OCI-LY1 (cell line): ENCODE results near the gene LPCAT4.
A peak's percentile ranks its signal among the peaks of the same experiment; 100 is the strongest.

ENCODE experiments used
- H2AFZ ChIP-seq: fragments of 200-600 bp; sonication (generic), shearing (Covaris generic); 2 replicates; pipeline ENCODE4 v1.6.0; 2014; ENCODE audit warnings: antibody characterized with exemption, mild to moderate bottlenecking, low read length
- H3F3A ChIP-seq: fragments of 200-600 bp; sonication (generic), shearing (Covaris generic); 2 replicates; pipeline ENCODE4 v1.6.0; 2014; ENCODE audit warnings: mild to moderate bottlenecking, antibody characterized with exemption, low read length, moderate library complexity; ENCODE audit not compliant: insufficient read depth
- H3K27ac ChIP-seq: fragments of 200-600 bp; sonication (generic); 2 replicates; pipeline ENCODE4 v1.5.1; 2014; ENCODE audit warnings: low read length, mixed run types, mild to moderate bottlenecking, low read depth; ENCODE audit not compliant: poor library complexity, severe bottlenecking
- H3K27me3 ChIP-seq: fragments of 200-600 bp; sonication (generic); 2 replicates; pipeline ENCODE4 v1.6.0; 2014; ENCODE audit warnings: antibody characterized with exemption, mild to moderate bottlenecking, low read length, moderate library complexity; ENCODE audit not compliant: insufficient read depth
- H3K36me3 ChIP-seq: fragments of 200-600 bp; sonication (generic); 2 replicates; pipeline ENCODE4 v1.6.1; 2014; ENCODE audit warnings: mild to moderate bottlenecking, antibody characterized with exemption, low read length, moderate library complexity, mixed read lengths; ENCODE audit not compliant: insufficient read depth
- H3K4me1 ChIP-seq: fragments of 200-600 bp; sonication (generic); 2 replicates; pipeline ENCODE4 v1.5.1; 2014; ENCODE audit warnings: mild to moderate bottlenecking, low read length, moderate library complexity; ENCODE audit not compliant: insufficient read depth, severe bottlenecking
- H3K4me2 ChIP-seq: fragments of 200-600 bp; sonication (generic), shearing (Covaris generic); 2 replicates; pipeline ENCODE4 v1.6.1; 2014; ENCODE audit warnings: low read length
- H3K4me3 ChIP-seq: fragments of 200-600 bp; sonication (generic); 2 replicates; pipeline ENCODE4 v1.5.1; 2014; ENCODE audit warnings: low read length, low read depth, mild to moderate bottlenecking, mixed read lengths; ENCODE audit not compliant: poor library complexity, severe bottlenecking
- H3K79me2 ChIP-seq: fragments of 200-600 bp; shearing (Covaris generic); 2 replicates; pipeline ENCODE4 v1.6.1; 2016; ENCODE audit warnings: mixed run types, low read length, mixed read lengths; ENCODE audit not compliant: insufficient read depth
- H3K9ac ChIP-seq: fragments of 200-600 bp; sonication (generic), shearing (Covaris generic); 2 replicates; pipeline ENCODE4 v1.6.1; 2014; ENCODE audit warnings: mild to moderate bottlenecking, low read length, mixed read lengths
- H3K9me2 ChIP-seq: fragments of 200-600 bp; sonication (generic), shearing (Covaris generic); 2 replicates; pipeline ENCODE4 v1.6.1; 2014; ENCODE audit warnings: low read depth, mild to moderate bottlenecking, low read length, mixed read lengths
- H3K9me3 ChIP-seq: fragments of 200-600 bp; shearing (Covaris generic); 2 replicates; pipeline ENCODE4 v1.6.1; 2014; ENCODE audit warnings: low read length, mixed read lengths
- H4K20me1 ChIP-seq: fragments of 200-600 bp; sonication (generic), shearing (Covaris generic); 2 replicates; pipeline ENCODE4 v1.6.0; 2016; ENCODE audit warnings: mild to moderate bottlenecking, low read length; ENCODE audit not compliant: insufficient read depth
- EZH2 ChIP-seq: fragments of 200-600 bp; sonication (generic), shearing (Covaris generic); IDR thresholded peaks from 2 replicates; pipeline ENCODE4 v1.8.0; 2017; ENCODE audit warnings: borderline replicate concordance, mixed run types, mild to moderate bottlenecking, antibody characterized with exemption, low read length, moderate library complexity, mixed read lengths
- TF ChIP-seq, protein P1 (sequence below): fragments of 200-600 bp; sonication (generic), shearing (Covaris generic); IDR thresholded peaks from 2 replicates; pipeline ENCODE4 v1.5.1; 2017; ENCODE audit warnings: mild to moderate bottlenecking, antibody characterized with exemption, low read length, moderate library complexity, mixed read lengths

The LPCAT4 gene

GRCh38 chr15:34341381-34342212 is 25.4 kb downstream of the LPCAT4 start:
- H3K4me3 ChIP-seq = peak overlapping the region; percentile 79
- no peak overlapping the region for H3K9ac ChIP-seq
- H3K9me3 ChIP-seq = no peaks in the 10 kb centered on the region
- no peak overlapping the region for H3K27ac ChIP-seq
- peaks cover 22% of the 10 kb centered on the region for H3K4me1 ChIP-seq
- no peaks in the 10 kb centered on the region; the same call in 1 of the 2 replicates for H3K27me3 ChIP-seq
- H2AFZ ChIP-seq = no peak overlapping the region
- peaks cover 21% of the 10 kb centered on the region for H3K36me3 ChIP-seq
- peaks cover 7% of the 10 kb centered on the region for H3K79me2 ChIP-seq
- 0 out of 2 replicates have a peak, but pooled peaks cover 3% of the 10 kb centered on the region for H3F3A ChIP-seq
- TF ChIP-seq, protein P1, sequence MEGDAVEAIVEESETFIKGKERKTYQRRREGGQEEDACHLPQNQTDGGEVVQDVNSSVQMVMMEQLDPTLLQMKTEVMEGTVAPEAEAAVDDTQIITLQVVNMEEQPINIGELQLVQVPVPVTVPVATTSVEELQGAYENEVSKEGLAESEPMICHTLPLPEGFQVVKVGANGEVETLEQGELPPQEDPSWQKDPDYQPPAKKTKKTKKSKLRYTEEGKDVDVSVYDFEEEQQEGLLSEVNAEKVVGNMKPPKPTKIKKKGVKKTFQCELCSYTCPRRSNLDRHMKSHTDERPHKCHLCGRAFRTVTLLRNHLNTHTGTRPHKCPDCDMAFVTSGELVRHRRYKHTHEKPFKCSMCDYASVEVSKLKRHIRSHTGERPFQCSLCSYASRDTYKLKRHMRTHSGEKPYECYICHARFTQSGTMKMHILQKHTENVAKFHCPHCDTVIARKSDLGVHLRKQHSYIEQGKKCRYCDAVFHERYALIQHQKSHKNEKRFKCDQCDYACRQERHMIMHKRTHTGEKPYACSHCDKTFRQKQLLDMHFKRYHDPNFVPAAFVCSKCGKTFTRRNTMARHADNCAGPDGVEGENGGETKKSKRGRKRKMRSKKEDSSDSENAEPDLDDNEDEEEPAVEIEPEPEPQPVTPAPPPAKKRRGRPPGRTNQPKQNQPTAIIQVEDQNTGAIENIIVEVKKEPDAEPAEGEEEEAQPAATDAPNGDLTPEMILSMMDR = no peak
- no peak for TF ChIP-seq EZH2
- no peaks in the 10 kb centered on the region for H4K20me1 ChIP-seq
- H3K9me2 ChIP-seq = no peaks in the 10 kb centered on the region
- H3K4me2 ChIP-seq = peak overlapping the region; percentile 36

- peaks cover 38% of the 10 kb centered on the region for H3K4me1 ChIP-seq
- no peaks in the 10 kb centered on the region for H3K27me3 ChIP-seq
- H3K27ac ChIP-seq = no peak overlapping the region
- no peaks in the 10 kb centered on the region for H3K9me3 ChIP-seq
- TF ChIP-seq, protein P1 = no peak
- no peak for TF ChIP-seq EZH2
- no peak overlapping the region for H2AFZ ChIP-seq
- no peak overlapping the region for H3K4me3 ChIP-seq
- H4K20me1 ChIP-seq = no peaks in the 10 kb centered on the region
- H3F3A ChIP-seq = 0 out of 2 replicates have a peak, but pooled peaks cover 3% of the 10 kb centered on the region
- H3K79me2 ChIP-seq = peaks cover 7% of the 10 kb centered on the region
- H3K9ac ChIP-seq = no peak overlapping the region
- H3K36me3 ChIP-seq = peaks cover 21% of the 10 kb centered on the region
- no peaks in the 10 kb centered on the region for H3K9me2 ChIP-seq
- no peak overlapping the region for H3K4me2 ChIP-seq
Observed at GRCh38 chr15:34339946-34340345, 27.1 kb downstream of the LPCAT4 start.

GRCh38 chr15:34338347-34338746 is 28.6 kb downstream of the LPCAT4 start:
- peak overlapping the region; percentile 61; the same call in 1 of the 2 replicates for H3K9ac ChIP-seq
- H3K27ac ChIP-seq = no peak overlapping the region
- H3K4me2 ChIP-seq = peak overlapping the region; percentile 94
- H3K79me2 ChIP-seq = peaks cover 7% of the 10 kb centered on the region
- no peaks in the 10 kb centered on the region for H3K27me3 ChIP-seq
- H2AFZ ChIP-seq = no peak overlapping the region
- H3K9me3 ChIP-seq = no peaks in the 10 kb centered on the region
- H3K4me3 ChIP-seq = peak overlapping the region; percentile 83
- H3K9me2 ChIP-seq = no peaks in the 10 kb centered on the region
- no peaks in the 10 kb centered on the region for H4K20me1 ChIP-seq
- peaks cover 40% of the 10 kb centered on the region for H3K4me1 ChIP-seq
- 0 out of 2 replicates have a peak, but pooled peaks cover 3% of the 10 kb centered on the region for H3F3A ChIP-seq
- peaks cover 21% of the 10 kb centered on the region for H3K36me3 ChIP-seq
- no peak for TF ChIP-seq EZH2
- TF ChIP-seq, protein P1 = no peak
